Neuronal stem cell (in vitro differentiated cells): ENCODE measurements around the gene GALNT16.
"Not testable (repeated sequence)": the region's sequence is repeated elsewhere in the genome, so short reads cannot be mapped to it uniquely, and the experiment has no call there.

Experiments used
- DNase-seq: peaks from one replicate; pipeline ENCODE4 v3.0.0-alpha.2; 2013; ENCODE audit warnings: low spot score
- H2AFZ ChIP-seq: one replicate; pipeline ENCODE4 v1.6.1; 2013; ENCODE audit warnings: mild to moderate bottlenecking, low read length, inconsistent platforms
- H2AK5ac ChIP-seq: 2 replicates; pipeline ENCODE4 v1.6.1; 2013; ENCODE audit warnings: low read depth, mild to moderate bottlenecking, inconsistent platforms, low read length, moderate library complexity, mixed read lengths
- H2BK120ac ChIP-seq: 2 replicates; pipeline ENCODE4 v1.6.1; 2013; ENCODE audit warnings: low read depth, mild to moderate bottlenecking, inconsistent platforms, low read length, moderate library complexity, mixed read lengths
- H2BK12ac ChIP-seq: one replicate; pipeline ENCODE4 v1.6.1; 2013; ENCODE audit warnings: low read length, inconsistent platforms
- H2BK15ac ChIP-seq: 2 replicates; pipeline ENCODE4 v1.6.1; 2013; ENCODE audit warnings: mild to moderate bottlenecking, low read length, inconsistent platforms, mixed read lengths
- H2BK5ac ChIP-seq: one replicate; pipeline ENCODE4 v1.6.1; 2013; ENCODE audit warnings: inconsistent platforms, mild to moderate bottlenecking, low read length, moderate library complexity
- H3K14ac ChIP-seq: one replicate; pipeline ENCODE4 v1.6.1; 2013; ENCODE audit warnings: low read length, inconsistent platforms
- H3K18ac ChIP-seq: 2 replicates; pipeline ENCODE4 v1.6.1; 2013; ENCODE audit warnings: low read length, inconsistent platforms
- H3K23ac ChIP-seq: 2 replicates; pipeline ENCODE4 v1.6.1; 2013; ENCODE audit warnings: low read depth, mild to moderate bottlenecking, mixed read lengths, low read length, inconsistent platforms; ENCODE audit not compliant: poor library complexity
- H3K27ac ChIP-seq: replicated peaks from 3 replicates; pipeline ENCODE4 v1.5.1; 2013; ENCODE audit warnings: low read length, inconsistent platforms
- H3K27me3 ChIP-seq, 3 experiments: 2 replicates each; pipeline ENCODE4 v1.6.1; 2013; ENCODE audit warnings: low read length in 3 of 3, mild to moderate bottlenecking in 2 of 3, inconsistent platforms in 1 of 3, low read depth in 1 of 3, mixed read lengths in 1 of 3, moderate library complexity in 1 of 3; ENCODE audit not compliant: control insufficient read depth in 3 of 3, insufficient read depth in 3 of 3
- H3K36me3 ChIP-seq, 2 donors: replicated peaks in 1 of 2; 2 replicates each; pipeline ENCODE4 v1.6.1; 2013; ENCODE audit warnings: low read length in 2 of 2; ENCODE audit not compliant: control insufficient read depth in 2 of 2, insufficient read depth in 2 of 2
- H3K4ac ChIP-seq: 2 replicates; pipeline ENCODE4 v1.6.1; 2013; ENCODE audit warnings: inconsistent platforms, mild to moderate bottlenecking, low read length, moderate library complexity
- H3K4me1 ChIP-seq, 2 donors: 1 replicate in 1 of 2; 2 replicates in 1 of 2; pipeline ENCODE4 v1.6.1; 2013; ENCODE audit warnings: low read length in 2 of 2, low read depth in 1 of 2; ENCODE audit not compliant: control insufficient read depth in 2 of 2, insufficient read depth in 1 of 2
- H3K4me2 ChIP-seq: one replicate; pipeline ENCODE4 v1.6.1; 2013; ENCODE audit warnings: mild to moderate bottlenecking, low read length, inconsistent platforms; ENCODE audit not compliant: insufficient read depth, poor library complexity, severe bottlenecking
- H3K4me3 ChIP-seq, 2 donors: 2 replicates each; pipeline ENCODE4 v1.5.1; 2013; ENCODE audit warnings: low read length in 2 of 2, mild to moderate bottlenecking in 2 of 2, inconsistent platforms in 1 of 2, moderate library complexity in 1 of 2
- H3K79me1 ChIP-seq: one replicate; pipeline ENCODE4 v1.6.1; 2013; ENCODE audit warnings: low read depth, mild to moderate bottlenecking, inconsistent platforms, low read length, moderate library complexity
- H3K9ac ChIP-seq: one replicate; pipeline ENCODE4 v1.6.1; 2013; ENCODE audit warnings: mild to moderate bottlenecking, low read depth, low read length, inconsistent platforms; ENCODE audit not compliant: poor library complexity
- H3K9me3 ChIP-seq, 2 donors: replicated peaks in 1 of 2; 2 replicates each; pipeline versions ENCODE3 to v1.6.1; 2013; ENCODE audit warnings: low read length in 2 of 2, mild to moderate bottlenecking in 2 of 2, inconsistent platforms in 1 of 2, low read depth in 1 of 2, mixed read lengths in 1 of 2, moderate library complexity in 1 of 2; ENCODE audit not compliant: control insufficient read depth in 2 of 2, insufficient read depth in 1 of 2
- H4K8ac ChIP-seq: one replicate; pipeline ENCODE4 v1.6.1; 2013; ENCODE audit warnings: low read depth, mild to moderate bottlenecking, inconsistent platforms, low read length, moderate library complexity
- H4K91ac ChIP-seq: one replicate; pipeline ENCODE4 v1.6.1; 2013; ENCODE audit warnings: low read length, low read depth, mild to moderate bottlenecking, inconsistent platforms; ENCODE audit not compliant: poor library complexity
- WGBS, 2 donors: extraction: QIAGEN DNeasy Blood & Tissue Kit; methylation state at CpG; one replicate each; pipeline ENCODE4 v1.1.7; 2013; ENCODE audit warnings: missing lambda C conversion rate in 2 of 2, mixed read lengths in 1 of 2; ENCODE audit not compliant: insufficient read length in 2 of 2, insufficient replicate concordance in 1 of 2; ENCODE audit errors: extremely low coverage in 2 of 2; 5-methylcytosine and 5-hydroxymethylcytosine counted together

The GALNT16 gene

GRCh38 chr14:69275331-69275730, 15.4 kb downstream of the GALNT16 start:
- no peak overlapping the region for H4K8ac ChIP-seq
- no peak overlapping the region for H2BK5ac ChIP-seq
- no peak overlapping the region for H2AFZ ChIP-seq
- H3K18ac ChIP-seq: no peak overlapping the region
- no peak overlapping the region for H2BK120ac ChIP-seq
- no peak overlapping the region for H3K9ac ChIP-seq
- no peak overlapping the region for H3K4ac ChIP-seq
- no peak overlapping the region for H4K91ac ChIP-seq
- H3K79me1 ChIP-seq: no peaks in the 10 kb centered on the region
- no peak for DNase-seq
- H3K14ac ChIP-seq: no peak overlapping the region
- H2BK15ac ChIP-seq: no peak overlapping the region
- H3K9me3 ChIP-seq: peaks cover 0 to 2% of the 10 kb centered on the region in 2 donors
- peaks cover 0 to 4% of the 10 kb centered on the region in 2 donors for H3K36me3 ChIP-seq
- H3K4me2 ChIP-seq: no peak overlapping the region
- no peak overlapping the region for H3K27ac ChIP-seq
- peaks cover 0 to 4% of the 10 kb centered on the region in 2 donors for H3K4me1 ChIP-seq
- no peaks in the 10 kb centered on the region for H3K27me3 ChIP-seq
- no peak overlapping the region for H3K4me3 ChIP-seq
- H3K23ac ChIP-seq: no peak overlapping the region
- no peak overlapping the region for H2BK12ac ChIP-seq
- no CpG with 5 or more reads among the region's 2 CpGs for WGBS, 2 donors
- no peak overlapping the region for H2AK5ac ChIP-seq

- not testable (repeated sequence) for H3K4me2 ChIP-seq, H3K23ac ChIP-seq, H3K18ac ChIP-seq, H2BK15ac ChIP-seq, H3K27me3 ChIP-seq, DNase-seq, H4K8ac ChIP-seq, H3K27ac ChIP-seq, H2BK5ac ChIP-seq, H2AK5ac ChIP-seq, H3K14ac ChIP-seq, H2BK120ac ChIP-seq, H3K4ac ChIP-seq, H3K4me1 ChIP-seq, H3K4me3 ChIP-seq, H2BK12ac ChIP-seq, H2AFZ ChIP-seq, H3K9me3 ChIP-seq, H3K36me3 ChIP-seq, H4K91ac ChIP-seq, H3K79me1 ChIP-seq, H3K9ac ChIP-seq
- WGBS, 2 donors: no CpG with 5 or more reads among the region's 3 CpGs
Observed at GRCh38 chr14:69277356-69277755, 17.4 kb downstream of the GALNT16 start.

- Histone ChIP-seq H2BK120ac (no peak overlapping the region), H3K18ac (no peak overlapping the region), H4K8ac (no peak overlapping the region), H4K91ac (no peak overlapping the region), H3K9me3 (peaks cover 0 to 2% of the 10 kb centered on the region in 2 donors), H3K79me1 (no peaks in the 10 kb centered on the region), H3K4me1 (peaks cover 0 to 4% of the 10 kb centered on the region in 2 donors), H2BK12ac (no peak overlapping the region), H3K27me3 (no peaks in the 10 kb centered on the region), H3K14ac (no peak overlapping the region), H2AFZ (no peak overlapping the region), H3K4me3 (no peak overlapping the region), H2BK15ac (no peak overlapping the region), H3K9ac (no peak overlapping the region), H3K4ac (no peak overlapping the region), H3K36me3 (peaks cover 0 to 4% of the 10 kb centered on the region in 2 donors), H3K27ac (no peak overlapping the region), H2BK5ac (no peak overlapping the region), H3K23ac (no peak overlapping the region), H3K4me2 (no peak overlapping the region), H2AK5ac (no peak overlapping the region)
- DNase-seq: no peak
- WGBS, 2 donors: no CpG with 5 or more reads among the region's 9 CpGs
Observed at GRCh38 chr14:69280746-69281291, 20.9 kb downstream of the GALNT16 start.

- DNase-seq: no peak
- no CpG with 5 or more reads among the region's 10 CpGs for WGBS, 2 donors
- H2BK15ac ChIP-seq: no peak overlapping the region
Observed at GRCh38 chr14:69281450-69282169, 21.7 kb downstream of the GALNT16 start.

More at GRCh38 chr14:69281450-69282169, 21.7 kb downstream of the GALNT16 start:
- H2BK5ac ChIP-seq: no peak overlapping the region
- no peak overlapping the region for H2BK120ac ChIP-seq
- H3K27ac ChIP-seq: no peak overlapping the region
- H3K4me2 ChIP-seq: no peak overlapping the region
- H3K9ac ChIP-seq: no peak overlapping the region
- H2AK5ac ChIP-seq: no peak overlapping the region
- H3K4ac ChIP-seq: no peak overlapping the region
- no peak overlapping the region for H4K8ac ChIP-seq
- H3K23ac ChIP-seq: no peak overlapping the region
- H3K9me3 ChIP-seq: peaks cover 0 to 2% of the 10 kb centered on the region in 2 donors
- H3K4me1 ChIP-seq: peaks cover 0 to 4% of the 10 kb centered on the region in 2 donors
- H3K14ac ChIP-seq: no peak overlapping the region
- no peak overlapping the region for H4K91ac ChIP-seq
- no peak overlapping the region for H2BK12ac ChIP-seq
- no peak overlapping the region for H3K4me3 ChIP-seq
- no peaks in the 10 kb centered on the region for H3K27me3 ChIP-seq
- no peaks in the 10 kb centered on the region for H3K79me1 ChIP-seq
- H3K18ac ChIP-seq: no peak overlapping the region
- H3K36me3 ChIP-seq: peaks cover 0 to 3% of the 10 kb centered on the region in 2 donors
- peak overlapping the region; percentile 57 for H2AFZ ChIP-seq
